ENCODE results near the gene ISLR2.
A peak's percentile ranks its signal among the peaks of the same experiment; 100 is the strongest.

Gene ISLR2

DNA sequence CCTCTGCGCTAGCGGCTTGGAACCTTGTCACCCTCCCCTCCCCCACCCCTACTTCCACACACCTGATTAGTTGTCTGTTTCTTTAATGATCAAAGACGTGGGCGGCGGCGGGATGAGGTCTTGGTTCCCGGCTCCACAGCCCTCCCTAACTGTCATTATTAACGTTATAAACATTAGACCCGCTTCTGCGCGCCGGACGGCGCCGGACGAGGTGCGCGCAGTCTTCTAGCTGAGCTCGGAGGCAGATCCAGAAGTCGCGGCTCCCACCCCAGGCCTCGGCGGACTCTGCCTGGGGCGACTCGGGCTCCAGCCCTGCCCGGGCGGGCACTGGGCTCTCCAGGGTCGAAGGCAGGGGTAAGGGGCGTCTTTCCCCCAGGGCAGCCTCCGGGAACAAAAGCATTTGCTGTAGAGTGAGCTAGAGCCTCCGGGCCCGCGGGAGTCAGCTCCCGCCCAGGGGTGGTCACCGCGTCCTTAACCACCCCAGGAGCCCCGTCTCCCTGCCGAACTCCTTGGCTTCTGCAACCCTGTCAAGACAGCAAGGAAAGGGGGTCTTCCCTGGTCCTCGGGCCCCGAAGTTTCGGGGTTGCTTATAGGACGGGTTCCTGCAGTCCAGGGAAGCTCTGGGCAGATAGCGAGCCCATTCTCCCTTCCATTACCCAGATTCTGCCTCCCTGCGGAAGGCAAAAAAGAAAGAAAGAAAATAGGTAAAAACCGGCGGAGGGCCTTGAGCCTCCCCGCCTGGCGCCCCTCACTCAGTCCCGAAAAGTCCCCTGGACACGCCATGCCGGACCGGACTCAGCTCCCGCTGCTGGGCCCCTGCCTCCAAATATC lies 2.2 kb upstream of the ISLR2 start:
- CTCF ChIA-PET: interaction anchor here (0.6 to 5.8 kb wide), 16 partner anchors 10 to 384 kb away, joined by 3 to 46 read pairs (median 4); partner anchors contain the start of gene STRA6
- no peak for DNase-seq (ENCODE audit: extremely low spot score)
- POLR2A ChIA-PET: interaction anchor here (0.6 to 1.3 kb wide), 5 partner anchors 75 to 193 kb away, joined by 3 to 5 read pairs (median 3); partner anchors contain the start of gene STRA6
- TF ChIP-seq L3MBTL2 (conservative IDR thresholded peaks at IDR 0.05): 0 out of 2 replicates have a peak, but pooled peaks have one; percentile 17
- TF ChIP-seq HDGF (IDR thresholded peaks at IDR 0.05; ENCODE audit: borderline replicate concordance): no peak
- TF ChIP-seq CTBP1 (IDR thresholded peaks at IDR 0.05; ENCODE audit: borderline replicate concordance): no peak

DNA sequence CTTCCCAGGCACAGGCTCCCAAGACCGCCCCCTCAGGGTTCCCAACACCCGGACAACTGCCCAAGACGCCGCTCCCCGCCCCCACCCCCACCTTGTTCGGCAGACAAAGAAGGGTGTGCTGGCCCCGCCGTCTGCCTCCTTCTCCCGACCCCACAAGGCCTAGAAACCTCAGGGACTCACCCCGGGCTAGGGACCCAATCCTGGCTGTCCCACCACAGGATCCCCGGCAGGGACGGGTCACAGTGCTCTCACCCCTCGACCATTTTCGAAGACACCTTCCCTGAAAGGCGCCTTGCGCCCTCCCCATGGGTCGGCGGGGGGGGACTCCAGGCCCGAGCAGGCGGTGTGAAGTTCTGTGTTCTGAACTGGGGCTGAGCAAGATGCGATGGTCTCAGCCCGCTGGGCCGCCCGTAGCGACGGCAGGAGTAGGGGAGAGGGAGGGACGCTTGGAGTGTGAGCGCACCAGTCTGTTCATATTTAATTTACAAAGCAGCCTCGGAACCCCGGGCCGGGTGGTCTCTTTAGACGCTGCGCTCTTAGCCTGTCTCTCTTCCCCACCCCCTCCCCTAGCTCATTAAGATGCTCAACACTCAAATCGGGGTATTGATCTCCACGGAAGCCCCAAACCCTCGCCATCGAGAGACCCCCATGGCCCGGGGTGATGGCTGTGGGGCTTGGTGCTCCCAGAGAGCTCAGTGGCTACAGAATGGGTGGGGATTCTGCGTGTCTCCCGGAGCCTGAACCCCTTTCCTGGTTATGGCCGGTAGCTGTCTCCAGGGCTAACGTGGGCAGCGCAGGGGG lies 1.4 kb upstream of the ISLR2 start:
- ChIA-PET CTCF (interaction anchor here (0.8 to 5.8 kb wide), 15 partner anchors 15 to 194 kb away, joined by 3 to 46 read pairs (median 5); partner anchors contain the start of gene STRA6), POLR2A (interaction anchor here (0.6 to 1.3 kb wide), 5 partner anchors 74 to 192 kb away, joined by 3 to 5 read pairs (median 3); partner anchors contain the start of gene STRA6)
- TF ChIP-seq CTBP1 (IDR thresholded peaks at IDR 0.05; ENCODE audit: borderline replicate concordance): no peak
- TF ChIP-seq TARDBP (IDR thresholded peaks at IDR 0.05): no peak
- TF ChIP-seq BHLHE40 (IDR thresholded peaks at IDR 0.05; ENCODE audit: borderline replicate concordance): no peak
- TF ChIP-seq LEF1 (IDR thresholded peaks at IDR 0.05; ENCODE audit: borderline replicate concordance): no peak
- TF ChIP-seq NFRKB (IDR thresholded peaks at IDR 0.05): no peak
- no peak for TF ChIP-seq FOXM1 (IDR thresholded peaks at IDR 0.05; ENCODE audit: borderline replicate concordance)
- no peak for TF ChIP-seq HDGF (IDR thresholded peaks at IDR 0.05; ENCODE audit: borderline replicate concordance)
- no peak for TF ChIP-seq L3MBTL2 (conservative IDR thresholded peaks at IDR 0.05)
- TF ChIP-seq, protein P1, sequence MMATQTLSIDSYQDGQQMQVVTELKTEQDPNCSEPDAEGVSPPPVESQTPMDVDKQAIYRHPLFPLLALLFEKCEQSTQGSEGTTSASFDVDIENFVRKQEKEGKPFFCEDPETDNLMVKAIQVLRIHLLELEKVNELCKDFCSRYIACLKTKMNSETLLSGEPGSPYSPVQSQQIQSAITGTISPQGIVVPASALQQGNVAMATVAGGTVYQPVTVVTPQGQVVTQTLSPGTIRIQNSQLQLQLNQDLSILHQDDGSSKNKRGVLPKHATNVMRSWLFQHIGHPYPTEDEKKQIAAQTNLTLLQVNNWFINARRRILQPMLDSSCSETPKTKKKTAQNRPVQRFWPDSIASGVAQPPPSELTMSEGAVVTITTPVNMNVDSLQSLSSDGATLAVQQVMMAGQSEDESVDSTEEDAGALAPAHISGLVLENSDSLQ (IDR thresholded peaks at IDR 0.05): no peak
- no peak for TF ChIP-seq ARNT (IDR thresholded peaks at IDR 0.05)
- TF ChIP-seq SUZ12 (IDR thresholded peaks at IDR 0.05): no peak
- TF ChIP-seq ELF4 (IDR thresholded peaks at IDR 0.05): no peak
- TF ChIP-seq SP1 (IDR thresholded peaks at IDR 0.05): no peak
- no peak for TF ChIP-seq FOXK2 (IDR thresholded peaks at IDR 0.05)
- TF ChIP-seq FOXA1 (IDR thresholded peaks at IDR 0.05): no peak
- TF ChIP-seq ZNF384 (IDR thresholded peaks at IDR 0.05): no peak
- no peak for DNase-seq (ENCODE audit: extremely low spot score)

DNA sequence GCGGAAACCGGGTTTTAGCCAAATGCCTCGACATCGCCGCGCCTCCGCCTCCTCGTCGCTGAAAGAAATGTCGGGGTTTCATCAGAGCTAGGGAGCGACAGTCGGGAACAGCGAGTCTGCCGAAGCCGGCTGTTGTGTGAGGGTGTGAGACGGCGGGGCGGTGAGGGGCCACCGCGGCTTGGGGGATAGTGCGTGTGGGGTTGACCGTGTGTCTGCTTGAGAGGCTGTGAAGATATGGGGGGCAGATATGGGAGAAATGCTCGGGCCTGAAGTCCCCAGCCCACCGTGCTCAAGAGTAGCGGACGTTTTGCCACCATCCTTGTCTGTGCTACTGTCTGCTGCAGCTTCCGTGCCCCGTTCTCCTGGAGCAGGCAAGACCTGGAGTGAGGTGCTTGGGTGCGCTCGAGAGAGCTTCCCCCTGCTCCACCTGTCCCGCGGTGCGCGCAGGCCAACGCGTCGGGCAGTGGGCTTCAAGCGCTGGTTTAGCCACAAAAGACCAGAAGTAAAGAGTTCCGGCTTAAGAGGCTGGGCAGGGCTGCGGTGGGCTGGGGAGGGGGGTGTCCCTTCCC lies 716 bp upstream of the ISLR2 start:
- CTCF ChIA-PET: interaction anchor here (0.7 to 5.8 kb wide), 5 partner anchors 74 to 191 kb away, joined by 3 to 46 read pairs (median 5); partner anchors contain the start of gene STRA6
- DNase-seq (ENCODE audit: extremely low spot score): no peak
- POLR2A ChIA-PET: no interaction called here
- TF ChIP-seq FOXA1 (IDR thresholded peaks at IDR 0.05): no peak
- no peak for TF ChIP-seq FOXK2 (IDR thresholded peaks at IDR 0.05)
- no peak for TF ChIP-seq CTBP1 (IDR thresholded peaks at IDR 0.05; ENCODE audit: borderline replicate concordance)
- TF ChIP-seq NFRKB (IDR thresholded peaks at IDR 0.05): no peak
- TF ChIP-seq HDGF (IDR thresholded peaks at IDR 0.05; ENCODE audit: borderline replicate concordance): no peak
- TF ChIP-seq BHLHE40 (IDR thresholded peaks at IDR 0.05; ENCODE audit: borderline replicate concordance): no peak
- TF ChIP-seq FOXM1 (IDR thresholded peaks at IDR 0.05; ENCODE audit: borderline replicate concordance): no peak
- no peak for TF ChIP-seq SUZ12 (IDR thresholded peaks at IDR 0.05)
- TF ChIP-seq ZNF384 (IDR thresholded peaks at IDR 0.05): no peak
- TF ChIP-seq ELF4 (IDR thresholded peaks at IDR 0.05): no peak
- no peak for TF ChIP-seq TARDBP (IDR thresholded peaks at IDR 0.05)
- no peak for TF ChIP-seq SP1 (IDR thresholded peaks at IDR 0.05)
- TF ChIP-seq LEF1 (IDR thresholded peaks at IDR 0.05; ENCODE audit: borderline replicate concordance): no peak
- TF ChIP-seq L3MBTL2 (conservative IDR thresholded peaks at IDR 0.05): no peak
- TF ChIP-seq, protein P1 (IDR thresholded peaks at IDR 0.05): no peak
- TF ChIP-seq ARNT (IDR thresholded peaks at IDR 0.05): no peak

DNA sequence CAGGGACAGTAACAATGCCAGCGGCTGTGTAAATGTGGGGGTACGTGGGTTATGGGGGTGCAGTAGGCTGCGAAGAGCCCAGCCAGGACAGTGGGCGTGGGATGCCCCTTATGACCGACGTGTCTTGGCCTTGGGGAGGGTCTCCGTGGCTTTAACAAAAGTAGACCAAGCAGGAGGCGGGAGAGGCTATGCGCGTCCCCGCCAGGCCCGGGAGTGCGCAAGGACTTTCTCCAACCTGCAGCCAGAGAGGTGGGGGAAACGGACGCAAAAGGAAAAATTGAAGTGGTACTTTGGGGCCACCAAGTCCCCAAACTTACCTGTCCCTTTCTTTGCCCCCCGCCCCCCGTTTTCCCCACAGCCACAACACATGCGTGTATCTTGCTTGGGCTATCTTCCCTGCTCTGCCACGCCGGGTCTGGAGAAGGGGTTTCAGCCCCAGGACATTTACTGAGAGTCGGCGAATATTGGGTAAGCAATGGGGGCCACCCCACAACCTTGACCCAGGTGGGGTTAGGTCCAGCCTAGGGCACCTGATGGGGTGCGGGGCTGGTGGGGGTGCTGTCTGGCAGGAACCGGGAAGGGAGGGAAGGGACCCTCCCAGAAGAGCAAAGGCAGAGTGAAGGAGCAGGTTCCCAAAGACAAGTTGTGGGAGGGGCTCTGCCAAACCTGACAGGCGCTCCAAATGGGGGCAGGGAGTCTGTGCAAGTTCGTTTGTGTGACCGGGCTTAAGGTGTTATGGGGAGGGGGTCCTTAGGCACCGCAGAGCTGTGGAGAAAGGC lies 652 bp downstream of the ISLR2 start:
- POLR2A ChIA-PET: no interaction called here
- CTCF ChIA-PET: interaction anchor here (1.0 to 1.2 kb wide), 2 partner anchors 72 to 180 kb away, joined by 4 to 5 read pairs; partner anchors contain the start of gene STRA6
- no peak for TF ChIP-seq HDGF (IDR thresholded peaks at IDR 0.05; ENCODE audit: borderline replicate concordance)
- no peak for TF ChIP-seq ARNT (IDR thresholded peaks at IDR 0.05)
- no peak for TF ChIP-seq BHLHE40 (IDR thresholded peaks at IDR 0.05; ENCODE audit: borderline replicate concordance)
- TF ChIP-seq ZNF384 (IDR thresholded peaks at IDR 0.05): no peak
- TF ChIP-seq SP1 (IDR thresholded peaks at IDR 0.05): no peak
- TF ChIP-seq NFRKB (IDR thresholded peaks at IDR 0.05): no peak
- TF ChIP-seq TARDBP (IDR thresholded peaks at IDR 0.05): no peak
- TF ChIP-seq FOXM1 (IDR thresholded peaks at IDR 0.05; ENCODE audit: borderline replicate concordance): no peak
- no peak for TF ChIP-seq ELF4 (IDR thresholded peaks at IDR 0.05)
- no peak for DNase-seq (ENCODE audit: extremely low spot score)
